Stimulated activated CD4-positive, alpha-beta T cell treated with anti-CD3 and anti-CD28 coated beads, Interleukin-12 subunit alpha, Interleukin-12 subunit beta, amount 100 ng/mL, for 24 hours (primary cell): ENCODE results near the gene NPRL2.
A peak's percentile ranks its signal among the peaks of the same experiment; 100 is the strongest.

Experiments used
- DNase-seq, 2 experiments: peaks; one replicate each; pipeline ENCODE4 v3.0.0-alpha.2; 2020; ENCODE audit warnings: low read depth in 2 of 2

NPRL2 gene

GRCh38 chr3:50350213-50350526 lies 405 bp downstream of the NPRL2 start:
- no peak for DNase-seq

GRCh38 chr3:50347187-50347813 lies 3.3 kb downstream of the NPRL2 start:
- DNase-seq = peak; percentile 43 to 67

- DNase-seq = peak; percentile 51 to 78
Measured at GRCh38 chr3:50345586-50346234, 4.9 kb downstream of the NPRL2 start, which contains the start of gene ZMYND10. Gene ZMYND10, minus strand, starts transcription at chr3:50345732. Its CDS starts 153 bp downstream, at chr3:50345579.

GRCh38 chr3:50345008-50345407 lies 5.6 kb downstream of the NPRL2 start:
- no peak for DNase-seq

- DNase-seq = no peak
Measured at GRCh38 chr3:50342813-50343633, 7.6 kb downstream of the NPRL2 start.

- no peak for DNase-seq
Measured at GRCh38 chr3:50341996-50342650, 8.5 kb downstream of the NPRL2 start.

GRCh38 chr3:50341537-50341936 lies 9.0 kb downstream of the NPRL2 start:
- DNase-seq = no peak

- peak in 1 of 2 experiments; percentile 76 for DNase-seq
Measured at GRCh38 chr3:50340448-50341329, 9.9 kb downstream of the NPRL2 start, which contains the start of gene RASSF1. Gene RASSF1, minus strand, starts transcription at chr3:50340836. Its CDS starts 31 bp downstream, at chr3:50340805.

GRCh38 chr3:50340147-50340447 lies 10.5 kb downstream of the NPRL2 start:
- no peak for DNase-seq

- DNase-seq = no peak
Measured at GRCh38 chr3:50339485-50340146, 11.0 kb downstream of the NPRL2 start.

GRCh38 chr3:50338965-50339364 lies 11.6 kb downstream of the NPRL2 start:
- no peak for DNase-seq

- peak; percentile 91 to 97 for DNase-seq
Measured at GRCh38 chr3:50337175-50337861, 13.3 kb downstream of the NPRL2 start.

- DNase-seq = peak in 1 of 2 experiments; percentile 44
Measured at GRCh38 chr3:50336452-50337174, 14.0 kb downstream of the NPRL2 start.

- no peak for DNase-seq
Measured at GRCh38 chr3:50334339-50335075, 16.1 kb downstream of the NPRL2 start.

GRCh38 chr3:50333744-50334328 lies 16.7 kb downstream of the NPRL2 start:
- no peak for DNase-seq

- DNase-seq = no peak
Measured at GRCh38 chr3:50331364-50331907, 19.1 kb downstream of the NPRL2 start.

GRCh38 chr3:50330330-50330729 lies 20.2 kb downstream of the NPRL2 start:
- no peak for DNase-seq
